Muscle layer of duodenum (tissue), 2 donors: Measurements from ENCODE around the gene GHRL.

Experiments used
- H3K27ac ChIP-seq: one replicate; pipeline ENCODE4 v1.7.0; 2013; ENCODE audit warnings: mild to moderate bottlenecking, low read length
- H3K27me3 ChIP-seq: one replicate; pipeline ENCODE4 v1.7.0; 2013; ENCODE audit warnings: low read depth, mild to moderate bottlenecking, control low read depth, low read length
- H3K36me3 ChIP-seq, 2 donors: one replicate each; pipeline ENCODE4 v1.7.0; 2013; ENCODE audit warnings: low read length in 2 of 2, control low read depth in 1 of 2, mild to moderate bottlenecking in 1 of 2; ENCODE audit not compliant: insufficient read depth in 2 of 2, control insufficient read depth in 1 of 2
- H3K4me1 ChIP-seq, 2 donors: one replicate each; pipeline ENCODE4 v1.7.0; 2013; ENCODE audit warnings: low read length in 2 of 2, mild to moderate bottlenecking in 2 of 2, control low read depth in 1 of 2, moderate library complexity in 1 of 2; ENCODE audit not compliant: insufficient read depth in 2 of 2, control insufficient read depth in 1 of 2
- H3K4me3 ChIP-seq, 2 donors: one replicate each; pipeline ENCODE4 v1.7.0; 2013; ENCODE audit warnings: low read length in 2 of 2, low read depth in 1 of 2, mild to moderate bottlenecking in 1 of 2
- H3K9me3 ChIP-seq, 2 donors: one replicate each; pipeline ENCODE4 v1.7.0; 2013; ENCODE audit warnings: low read length in 2 of 2, control low read depth in 1 of 2, mild to moderate bottlenecking in 1 of 2; ENCODE audit not compliant: control insufficient read depth in 1 of 2
- donor health status: healthy.

The GHRL gene

DNA sequence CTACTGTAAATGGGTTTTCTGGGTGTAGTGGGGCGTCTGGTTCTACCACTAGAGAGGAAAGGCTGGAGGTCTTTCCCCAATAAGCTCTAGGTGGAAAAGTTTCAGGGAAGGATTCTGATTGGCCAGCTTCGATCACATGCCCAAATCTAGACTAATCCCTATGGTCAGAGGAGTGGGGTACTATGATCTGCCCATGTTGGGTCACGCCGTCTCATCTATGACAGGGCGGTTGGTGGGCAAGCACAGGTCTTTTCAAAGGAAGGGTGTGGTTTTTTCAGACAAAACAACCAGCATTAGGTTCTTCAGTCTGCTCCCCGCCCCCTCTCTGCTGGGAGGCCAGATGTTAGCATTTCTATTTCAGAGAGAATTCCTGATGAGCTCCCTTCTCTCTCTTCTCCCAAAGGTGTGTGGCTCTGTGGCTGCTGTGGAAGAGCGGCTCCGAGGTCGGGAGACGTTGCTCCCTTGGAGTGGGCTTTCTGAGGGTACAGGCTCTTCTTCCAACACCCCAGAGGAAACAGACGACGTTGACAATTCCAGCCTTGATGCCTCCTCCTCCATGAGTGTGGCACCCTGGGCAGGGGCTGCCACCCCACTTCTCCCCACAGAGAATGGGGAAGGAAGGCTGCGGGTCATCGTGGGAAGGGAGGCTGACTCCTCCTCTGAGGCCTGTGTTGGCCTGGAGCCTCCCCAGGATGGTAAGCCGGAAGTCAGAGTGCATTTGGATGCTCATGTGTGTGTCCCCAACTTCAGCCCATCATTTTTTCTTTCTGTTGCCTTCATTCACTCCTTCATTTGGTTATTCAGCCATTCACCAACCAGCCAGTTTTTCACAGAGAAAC lies 54.2 kb downstream of the GHRL start:
- Histone ChIP-seq H3K4me3 (no peak overlapping the region), H3K36me3 (peaks cover 0 to 33% of the 10 kb centered on the region in 2 donors), H3K4me1 (no peaks in the 10 kb centered on the region), H3K27ac (no peak overlapping the region), H3K27me3 (no peaks in the 10 kb centered on the region), H3K9me3 (no peaks in the 10 kb centered on the region)
